ENCODE measurements around the gene MCEE.
"Not testable (repeated sequence)": the region's sequence is repeated elsewhere in the genome, so short reads cannot be mapped to it uniquely, and the experiment has no call there.

The MCEE gene

GRCh38 chr2:71122387-71123298 lies 7.4 kb downstream of the MCEE start:
- H3K4me3 Mint-ChIP-seq = no peak overlapping the region
- H3K9me3 Mint-ChIP-seq = no peaks in the 10 kb centered on the region
- H3K27me3 Mint-ChIP-seq = no peaks in the 10 kb centered on the region
- H3K36me3 Mint-ChIP-seq (ENCODE audit: insufficient read depth) = peaks cover 17% of the 10 kb centered on the region
- H3K27ac Mint-ChIP-seq (ENCODE audit: low read depth) = no peak overlapping the region
- H3K4me1 Mint-ChIP-seq = peaks cover 16% of the 10 kb centered on the region
- no peak for ATAC-seq (replicated peaks; ENCODE audit: extremely low read depth, poor library complexity, severe bottlenecking)
- no peak for DNase-seq (ENCODE audit: low spot score in 2 of 2)

GRCh38 chr2:71121479-71121878 lies 8.6 kb downstream of the MCEE start:
- H3K27ac Mint-ChIP-seq (ENCODE audit: low read depth) = no peak overlapping the region

GRCh38 chr2:71120195-71120594 lies 9.8 kb downstream of the MCEE start:
- no peaks in the 10 kb centered on the region for H3K9me3 Mint-ChIP-seq
- H3K27me3 Mint-ChIP-seq = no peaks in the 10 kb centered on the region
- no peak overlapping the region for H3K27ac Mint-ChIP-seq (ENCODE audit: low read depth)
- H3K4me1 Mint-ChIP-seq = peaks cover 16% of the 10 kb centered on the region
- H3K36me3 Mint-ChIP-seq (ENCODE audit: insufficient read depth) = peaks cover 21% of the 10 kb centered on the region
- H3K4me3 Mint-ChIP-seq = no peak overlapping the region
- DNase-seq (ENCODE audit: low spot score in 2 of 2) (no peak), ATAC-seq (replicated peaks; ENCODE audit: extremely low read depth, poor library complexity, severe bottlenecking) (no peak)

More at GRCh38 chr2:71121479-71121878, 8.6 kb downstream of the MCEE start:
- H3K4me3 Mint-ChIP-seq = no peak overlapping the region
- peaks cover 21% of the 10 kb centered on the region for H3K36me3 Mint-ChIP-seq (ENCODE audit: insufficient read depth)
- H3K27me3 Mint-ChIP-seq = no peaks in the 10 kb centered on the region
- ATAC-seq (replicated peaks; ENCODE audit: extremely low read depth, poor library complexity, severe bottlenecking) = no peak
- H3K9me3 Mint-ChIP-seq = no peaks in the 10 kb centered on the region
- DNase-seq (ENCODE audit: low spot score in 2 of 2) = no peak
- peaks cover 16% of the 10 kb centered on the region for H3K4me1 Mint-ChIP-seq

GRCh38 chr2:71117063-71117462 lies 13.0 kb downstream of the MCEE start:
- H3K27me3 Mint-ChIP-seq = no peaks in the 10 kb centered on the region
- DNase-seq (ENCODE audit: low spot score in 2 of 2) = no peak
- peaks cover 11% of the 10 kb centered on the region for H3K4me1 Mint-ChIP-seq
- H3K27ac Mint-ChIP-seq (ENCODE audit: low read depth) = no peak overlapping the region
- ATAC-seq (replicated peaks; ENCODE audit: extremely low read depth, poor library complexity, severe bottlenecking) = no peak
- H3K4me3 Mint-ChIP-seq = no peak overlapping the region
- H3K9me3 Mint-ChIP-seq = no peaks in the 10 kb centered on the region
- H3K36me3 Mint-ChIP-seq (ENCODE audit: insufficient read depth) = peaks cover 26% of the 10 kb centered on the region

- peaks cover 25% of the 10 kb centered on the region for H3K36me3 Mint-ChIP-seq (ENCODE audit: insufficient read depth)
- H3K4me1 Mint-ChIP-seq = no peaks in the 10 kb centered on the region
- ATAC-seq (replicated peaks; ENCODE audit: extremely low read depth, poor library complexity, severe bottlenecking) = no peak
- no peak for DNase-seq (ENCODE audit: low spot score in 2 of 2)
- no peaks in the 10 kb centered on the region for H3K9me3 Mint-ChIP-seq
- no peak overlapping the region for H3K27ac Mint-ChIP-seq (ENCODE audit: low read depth)
- H3K27me3 Mint-ChIP-seq = no peaks in the 10 kb centered on the region
- H3K4me3 Mint-ChIP-seq = no peak overlapping the region
Measured at GRCh38 chr2:71113843-71114242, 16.2 kb downstream of the MCEE start.

GRCh38 chr2:71108091-71108490 lies 21.9 kb downstream of the MCEE start:
- peak overlapping the region; percentile 54 for H3K27ac Mint-ChIP-seq (ENCODE audit: low read depth)

GRCh38 chr2:71106463-71106862 lies 23.6 kb downstream of the MCEE start:
- not testable (repeated sequence) for H3K36me3 Mint-ChIP-seq (ENCODE audit: insufficient read depth); H3K4me1 Mint-ChIP-seq; ATAC-seq (replicated peaks; ENCODE audit: extremely low read depth, poor library complexity, severe bottlenecking); H3K27ac Mint-ChIP-seq (ENCODE audit: low read depth); H3K9me3 Mint-ChIP-seq; DNase-seq (ENCODE audit: low spot score in 2 of 2); H3K27me3 Mint-ChIP-seq; H3K4me3 Mint-ChIP-seq

More at GRCh38 chr2:71108091-71108490, 21.9 kb downstream of the MCEE start:
- H3K9me3 Mint-ChIP-seq = no peaks in the 10 kb centered on the region
- DNase-seq (ENCODE audit: low spot score in 2 of 2) = no peak
- no peaks in the 10 kb centered on the region for H3K4me1 Mint-ChIP-seq
- H3K36me3 Mint-ChIP-seq (ENCODE audit: insufficient read depth) = peaks cover 13% of the 10 kb centered on the region
- H3K27me3 Mint-ChIP-seq = no peaks in the 10 kb centered on the region
- no peak for ATAC-seq (replicated peaks; ENCODE audit: extremely low read depth, poor library complexity, severe bottlenecking)
- no peak overlapping the region for H3K4me3 Mint-ChIP-seq

- no peak for ATAC-seq (replicated peaks; ENCODE audit: extremely low read depth, poor library complexity, severe bottlenecking)
- no peak overlapping the region for H3K4me3 Mint-ChIP-seq
Measured at GRCh38 chr2:71103809-71104208, 26.2 kb downstream of the MCEE start.

GRCh38 chr2:71102981-71103681 lies 26.9 kb downstream of the MCEE start:
- no peaks in the 10 kb centered on the region for H3K4me1 Mint-ChIP-seq

More at GRCh38 chr2:71103809-71104208, 26.2 kb downstream of the MCEE start:
- Mint-ChIP-seq H3K27ac (ENCODE audit: low read depth) (no peak overlapping the region), H3K27me3 (peaks cover 17% of the 10 kb centered on the region), H3K9me3 (no peaks in the 10 kb centered on the region), H3K4me1 (no peaks in the 10 kb centered on the region), H3K36me3 (ENCODE audit: insufficient read depth) (no peaks in the 10 kb centered on the region)
- DNase-seq (ENCODE audit: low spot score in 2 of 2) = no peak

GRCh38 chr2:71101656-71102055 lies 28.4 kb downstream of the MCEE start:
- Mint-ChIP-seq H3K4me3 (no peak overlapping the region), H3K27ac (ENCODE audit: low read depth) (no peak overlapping the region), H3K9me3 (no peaks in the 10 kb centered on the region), H3K27me3 (peaks cover 25% of the 10 kb centered on the region), H3K36me3 (ENCODE audit: insufficient read depth) (no peaks in the 10 kb centered on the region), H3K4me1 (no peaks in the 10 kb centered on the region)
- no peak for DNase-seq (ENCODE audit: low spot score in 2 of 2)
- no peak for ATAC-seq (replicated peaks; ENCODE audit: extremely low read depth, poor library complexity, severe bottlenecking)

More at GRCh38 chr2:71102981-71103681, 26.9 kb downstream of the MCEE start:
- Mint-ChIP-seq H3K9me3 (no peaks in the 10 kb centered on the region), H3K27ac (ENCODE audit: low read depth) (no peak overlapping the region), H3K27me3 (peaks cover 19% of the 10 kb centered on the region), H3K36me3 (ENCODE audit: insufficient read depth) (no peaks in the 10 kb centered on the region), H3K4me3 (no peak overlapping the region)
- DNase-seq (ENCODE audit: low spot score in 2 of 2) (no peak), ATAC-seq (replicated peaks; ENCODE audit: extremely low read depth, poor library complexity, severe bottlenecking) (no peak)

GRCh38 chr2:71100195-71100964 lies 29.6 kb downstream of the MCEE start:
- H3K27ac Mint-ChIP-seq (ENCODE audit: low read depth) = no peak overlapping the region
- peaks cover 26% of the 10 kb centered on the region for H3K27me3 Mint-ChIP-seq
- H3K9me3 Mint-ChIP-seq = no peaks in the 10 kb centered on the region
- DNase-seq (ENCODE audit: low spot score in 2 of 2) = no peak
- H3K4me3 Mint-ChIP-seq = no peak overlapping the region
- H3K4me1 Mint-ChIP-seq = no peaks in the 10 kb centered on the region
- H3K36me3 Mint-ChIP-seq (ENCODE audit: insufficient read depth) = no peaks in the 10 kb centered on the region
- no peak for ATAC-seq (replicated peaks; ENCODE audit: extremely low read depth, poor library complexity, severe bottlenecking)

- not testable (repeated sequence) for H3K9me3 Mint-ChIP-seq; H3K4me3 Mint-ChIP-seq; ATAC-seq (replicated peaks; ENCODE audit: extremely low read depth, poor library complexity, severe bottlenecking); H3K27ac Mint-ChIP-seq (ENCODE audit: low read depth); DNase-seq (ENCODE audit: low spot score in 2 of 2); H3K4me1 Mint-ChIP-seq; H3K36me3 Mint-ChIP-seq (ENCODE audit: insufficient read depth)
- peaks cover 38% of the 10 kb centered on the region for H3K27me3 Mint-ChIP-seq
Measured at GRCh38 chr2:71092491-71093260, 37.4 kb downstream of the MCEE start.
